Measurements from ENCODE around the gene CFAP52. TPM values are rescaled to one million over a fixed set of nuclear protein-coding genes. Genes with fewer than 3 reads are reported as not detected.
"Not testable (repeated sequence)": the region's sequence is repeated elsewhere in the genome, so short reads cannot be mapped to it uniquely, and the experiment has no call there.

Gene CFAP52
- total and polyA plus RNA-seq, 4 donors = 0.33 TPM; not detected in 3

- TF ChIP-seq ATF3 (IDR thresholded peaks at IDR 0.05) (no peak), MAX (IDR thresholded peaks at IDR 0.05) (no peak), ZBTB33 (IDR thresholded peaks at IDR 0.05) (no peak)
These were observed 11.7 kb downstream of the CFAP52 start (continued) for GRCh38 chr17:9587969-9588656.

GRCh38 chr17:9594065-9594464 is 17.6 kb downstream of the CFAP52 start:
- Histone ChIP-seq H3K9ac (ENCODE audit: low read depth in 1 of 2, low read length in 2 of 2) (no peak overlapping the region), H3K4me1 (ENCODE audit: control insufficient read depth in 4 of 4, insufficient read depth in 4 of 4, low read length in 3 of 4) (no peaks in the 10 kb centered on the region), H3K27ac (ENCODE audit: low read depth in 1 of 2, low read length in 2 of 2) (no peak overlapping the region), H3K9me3 (ENCODE audit: control insufficient read depth in 4 of 4, low read length in 3 of 4) (no peaks in the 10 kb centered on the region), H3K4me3 (ENCODE audit: low read depth in 1 of 3, low read length in 3 of 3) (no peak overlapping the region), H3K27me3 (ENCODE audit: control insufficient read depth in 4 of 4, insufficient read depth in 4 of 4, low read length in 3 of 4) (no peaks in the 10 kb centered on the region), H3K36me3 (ENCODE audit: control insufficient read depth in 4 of 4, insufficient read depth in 3 of 4, low read depth in 1 of 4, low read length in 3 of 4) (no peaks in the 10 kb centered on the region)
- no peak for DNase-seq (ENCODE audit: low spot score)
- TF ChIP-seq HNF4A (conservative IDR thresholded peaks at IDR 0.05) = no peak
- TF ChIP-seq FOXA2 (IDR thresholded peaks at IDR 0.05) = no peak
- no peak for TF ChIP-seq REST (IDR thresholded peaks at IDR 0.05)
- no peak for TF ChIP-seq NR2F2 (IDR thresholded peaks at IDR 0.05)
- TF ChIP-seq GABPA (IDR thresholded peaks at IDR 0.05 in 1 of 2, conservative IDR thresholded peaks at IDR 0.05 in 1 of 2) = no peak
- no peak for TF ChIP-seq RXRA (IDR thresholded peaks at IDR 0.05)
- TF ChIP-seq SP1 (IDR thresholded peaks at IDR 0.05) = no peak
- no peak for TF ChIP-seq EGR1 (IDR thresholded peaks at IDR 0.05; ENCODE audit: low read depth in 2 of 2)
- no peak for TF ChIP-seq JUND (IDR thresholded peaks at IDR 0.05)
- no peak for TF ChIP-seq HNF4G (IDR thresholded peaks at IDR 0.05)
- TF ChIP-seq YY1 (IDR thresholded peaks at IDR 0.05) = no peak
- no peak for TF ChIP-seq MAX (IDR thresholded peaks at IDR 0.05)
- no peak for TF ChIP-seq RAD21 (IDR thresholded peaks at IDR 0.05)
- no peak for TF ChIP-seq ATF3 (IDR thresholded peaks at IDR 0.05)
- no peak for TF ChIP-seq TAF1 (conservative IDR thresholded peaks at IDR 0.05)
- TF ChIP-seq ZBTB33 (IDR thresholded peaks at IDR 0.05) = no peak
- TF ChIP-seq FOXA1 (IDR thresholded peaks at IDR 0.05) = no peak
- 81% methylated on average over 6 of the region's 6 CpGs for WGBS

GRCh38 chr17:9597638-9598037 is 21.2 kb downstream of the CFAP52 start:
- not testable (repeated sequence) for H3K27ac ChIP-seq (ENCODE audit: low read depth in 1 of 2, low read length in 2 of 2); H3K4me3 ChIP-seq (ENCODE audit: low read depth in 1 of 3, low read length in 3 of 3); H3K4me1 ChIP-seq (ENCODE audit: control insufficient read depth in 4 of 4, insufficient read depth in 4 of 4, low read length in 3 of 4); H3K27me3 ChIP-seq (ENCODE audit: control insufficient read depth in 4 of 4, insufficient read depth in 4 of 4, low read length in 3 of 4); H3K9ac ChIP-seq (ENCODE audit: low read depth in 1 of 2, low read length in 2 of 2); H3K9me3 ChIP-seq (ENCODE audit: control insufficient read depth in 4 of 4, low read length in 3 of 4); H3K36me3 ChIP-seq (ENCODE audit: control insufficient read depth in 4 of 4, insufficient read depth in 3 of 4, low read depth in 1 of 4, low read length in 3 of 4); DNase-seq (ENCODE audit: low spot score)
- WGBS = 93% methylated on average over 5 of the region's 5 CpGs
